ENCODE results near the gene S100A9.

S100A9 gene

DNA sequence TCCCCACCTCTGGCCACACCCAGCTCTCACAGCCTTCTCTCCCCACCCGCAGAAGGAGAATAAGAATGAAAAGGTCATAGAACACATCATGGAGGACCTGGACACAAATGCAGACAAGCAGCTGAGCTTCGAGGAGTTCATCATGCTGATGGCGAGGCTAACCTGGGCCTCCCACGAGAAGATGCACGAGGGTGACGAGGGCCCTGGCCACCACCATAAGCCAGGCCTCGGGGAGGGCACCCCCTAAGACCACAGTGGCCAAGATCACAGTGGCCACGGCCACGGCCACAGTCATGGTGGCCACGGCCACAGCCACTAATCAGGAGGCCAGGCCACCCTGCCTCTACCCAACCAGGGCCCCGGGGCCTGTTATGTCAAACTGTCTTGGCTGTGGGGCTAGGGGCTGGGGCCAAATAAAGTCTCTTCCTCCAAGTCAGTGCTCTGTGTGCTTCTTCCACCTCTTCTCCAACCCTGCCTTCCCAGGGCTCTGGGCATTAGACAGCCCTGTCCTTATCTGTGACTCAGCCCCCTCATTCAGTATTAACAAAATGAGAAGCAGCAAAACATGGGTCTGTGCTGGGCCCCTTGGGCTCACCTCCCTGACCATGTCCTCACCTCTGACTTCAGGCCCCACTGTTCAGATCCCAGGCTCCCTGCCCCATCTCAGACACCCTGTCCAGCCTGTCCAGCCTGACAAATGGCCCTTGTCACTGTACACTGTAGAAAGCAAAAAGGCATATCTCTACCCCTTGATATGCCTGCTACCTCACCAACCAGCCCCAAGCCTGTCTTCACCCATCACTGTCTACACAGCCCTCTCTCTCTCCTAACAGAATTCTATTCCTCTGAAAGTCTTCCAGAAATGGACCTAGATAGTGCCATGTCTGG lies 3.2 kb downstream of the S100A9 start:
- TF ChIP-seq, protein P1, sequence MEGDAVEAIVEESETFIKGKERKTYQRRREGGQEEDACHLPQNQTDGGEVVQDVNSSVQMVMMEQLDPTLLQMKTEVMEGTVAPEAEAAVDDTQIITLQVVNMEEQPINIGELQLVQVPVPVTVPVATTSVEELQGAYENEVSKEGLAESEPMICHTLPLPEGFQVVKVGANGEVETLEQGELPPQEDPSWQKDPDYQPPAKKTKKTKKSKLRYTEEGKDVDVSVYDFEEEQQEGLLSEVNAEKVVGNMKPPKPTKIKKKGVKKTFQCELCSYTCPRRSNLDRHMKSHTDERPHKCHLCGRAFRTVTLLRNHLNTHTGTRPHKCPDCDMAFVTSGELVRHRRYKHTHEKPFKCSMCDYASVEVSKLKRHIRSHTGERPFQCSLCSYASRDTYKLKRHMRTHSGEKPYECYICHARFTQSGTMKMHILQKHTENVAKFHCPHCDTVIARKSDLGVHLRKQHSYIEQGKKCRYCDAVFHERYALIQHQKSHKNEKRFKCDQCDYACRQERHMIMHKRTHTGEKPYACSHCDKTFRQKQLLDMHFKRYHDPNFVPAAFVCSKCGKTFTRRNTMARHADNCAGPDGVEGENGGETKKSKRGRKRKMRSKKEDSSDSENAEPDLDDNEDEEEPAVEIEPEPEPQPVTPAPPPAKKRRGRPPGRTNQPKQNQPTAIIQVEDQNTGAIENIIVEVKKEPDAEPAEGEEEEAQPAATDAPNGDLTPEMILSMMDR (IDR thresholded peaks at IDR 0.05; ENCODE audit: low read depth, low read length, missing control alignments), result no peak
- DNase-seq, result no peak
- H3K27ac ChIP-seq, result no peak overlapping the region
- H3K36me3 ChIP-seq (replicated peaks), result no peaks in the 10 kb centered on the region
- in situ Hi-C loops (cut with HindIII; ENCODE audit: low pct_ligation_motif_present, low sequenced_read_pairs), result loop anchor here (25.0 kb wide), 1 partner anchor 126 kb away; no protein-coding TSS in a partner anchor
- H3K27me3 ChIP-seq (replicated peaks), result peaks cover 3% of the 10 kb centered on the region
- H3K4me3 ChIP-seq (ENCODE audit: low read depth, low read length), result no peak overlapping the region

DNA sequence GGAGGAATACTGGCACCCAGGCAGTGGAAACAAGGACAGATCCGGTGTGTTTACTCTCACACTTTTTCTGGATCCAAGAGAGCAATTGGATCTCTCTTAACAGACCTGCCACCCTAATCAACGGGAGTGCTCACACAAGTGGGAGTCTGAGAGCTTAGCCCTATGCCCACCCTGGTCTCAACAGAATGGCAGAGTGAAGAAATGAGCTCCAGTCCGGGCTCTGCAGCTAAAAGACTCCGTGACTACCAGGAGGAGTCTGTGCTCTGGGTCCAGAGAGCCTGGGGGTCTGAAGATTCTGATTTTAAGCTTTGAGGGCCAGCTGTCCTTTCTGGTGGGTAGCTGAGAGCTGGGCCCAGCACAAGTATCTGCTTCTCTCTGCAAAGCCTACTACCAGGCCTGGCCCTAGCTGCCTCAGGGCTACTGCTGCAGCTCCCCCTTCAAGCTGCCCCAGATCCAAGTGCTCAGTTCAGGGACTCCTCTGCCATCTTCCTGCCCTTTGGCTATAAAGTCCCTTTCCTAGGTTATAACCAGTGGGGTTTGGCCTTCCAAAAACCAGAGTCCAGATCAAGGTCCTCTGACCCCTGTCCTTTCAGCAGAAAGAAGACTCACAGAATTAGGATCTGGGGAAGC lies 3.9 kb downstream of the S100A9 start:
- no peak for DNase-seq
- Histone ChIP-seq H3K36me3 (replicated peaks) (no peaks in the 10 kb centered on the region), H3K27me3 (replicated peaks) (peaks cover 3% of the 10 kb centered on the region), H3K27ac (no peak overlapping the region), H3K4me3 (ENCODE audit: low read depth, low read length) (no peak overlapping the region)
- TF ChIP-seq, protein P1 (IDR thresholded peaks at IDR 0.05; ENCODE audit: low read depth, low read length, missing control alignments), result no peak
- in situ Hi-C loops (cut with HindIII; ENCODE audit: low pct_ligation_motif_present, low sequenced_read_pairs), result loop anchor here (25.0 kb wide), 1 partner anchor 126 kb away; no protein-coding TSS in a partner anchor

DNA sequence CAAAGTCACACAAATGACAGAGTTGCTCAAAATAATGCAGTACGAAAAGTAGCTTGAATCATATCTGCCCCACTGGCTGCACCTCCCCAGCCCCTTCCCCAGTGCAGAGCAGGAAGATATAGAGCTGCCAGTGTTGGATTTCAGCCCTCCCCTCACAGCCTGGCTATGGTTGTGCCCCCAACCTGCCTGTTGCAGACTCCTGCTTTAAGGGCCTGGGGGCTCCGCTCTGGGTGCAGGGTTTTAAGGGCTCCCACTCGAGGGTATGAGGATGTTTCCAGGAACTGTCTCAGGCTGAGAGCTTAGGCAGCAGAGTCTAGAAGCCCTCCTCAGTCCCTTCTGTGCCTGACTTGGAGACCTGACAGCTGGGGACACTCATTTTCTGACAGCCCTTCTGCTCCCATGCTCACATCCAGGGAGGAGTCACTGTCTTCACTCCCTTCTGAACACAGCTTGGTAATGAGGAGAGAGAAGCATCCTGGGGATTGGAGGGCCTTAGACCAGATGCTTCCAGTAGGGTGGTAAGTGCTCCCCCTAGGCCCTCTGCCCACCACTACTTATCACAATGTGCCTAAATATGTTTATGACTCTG lies 4.6 kb downstream of the S100A9 start:
- Histone ChIP-seq H3K27me3 (replicated peaks) (peaks cover under 1% of the 10 kb centered on the region), H3K4me3 (ENCODE audit: low read depth, low read length) (no peak overlapping the region), H3K27ac (no peak overlapping the region), H3K36me3 (replicated peaks) (no peaks in the 10 kb centered on the region)
- TF ChIP-seq, protein P1 (IDR thresholded peaks at IDR 0.05; ENCODE audit: low read depth, low read length, missing control alignments), result no peak
- no peak for DNase-seq
- in situ Hi-C loops (cut with HindIII; ENCODE audit: low pct_ligation_motif_present, low sequenced_read_pairs), result loop anchor here (25.0 kb wide), 1 partner anchor 125 kb away; no protein-coding TSS in a partner anchor

DNA sequence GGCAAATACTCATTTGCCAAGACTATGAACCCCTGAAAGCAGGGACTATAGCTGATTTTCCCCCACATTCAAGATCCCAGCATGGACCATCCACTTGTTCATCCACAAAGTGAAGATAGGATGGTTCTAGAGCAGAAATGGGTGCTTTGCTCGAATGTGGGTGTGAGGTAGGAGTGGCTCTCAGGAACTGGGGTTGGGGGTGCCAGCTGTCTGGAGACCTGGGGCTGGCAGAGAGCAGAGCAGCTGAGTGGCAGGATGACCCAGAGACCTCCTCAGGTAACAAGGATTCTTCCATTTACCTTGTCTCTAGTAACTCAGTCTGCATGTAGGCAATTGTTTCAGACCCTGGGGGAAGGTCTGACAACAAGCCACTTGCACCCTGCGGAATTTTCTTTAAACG lies 6.0 kb downstream of the S100A9 start:
- Histone ChIP-seq H3K36me3 (replicated peaks) (no peaks in the 10 kb centered on the region), H3K27ac (no peak overlapping the region), H3K4me3 (ENCODE audit: low read depth, low read length) (no peak overlapping the region), H3K27me3 (replicated peaks) (no peaks in the 10 kb centered on the region)
- TF ChIP-seq, protein P1 (IDR thresholded peaks at IDR 0.05; ENCODE audit: low read depth, low read length, missing control alignments), result no peak
- in situ Hi-C loops (cut with HindIII; ENCODE audit: low pct_ligation_motif_present, low sequenced_read_pairs), result loop anchor here (25.0 kb wide), 1 partner anchor 124 kb away; no protein-coding TSS in a partner anchor
- no peak for DNase-seq

DNA sequence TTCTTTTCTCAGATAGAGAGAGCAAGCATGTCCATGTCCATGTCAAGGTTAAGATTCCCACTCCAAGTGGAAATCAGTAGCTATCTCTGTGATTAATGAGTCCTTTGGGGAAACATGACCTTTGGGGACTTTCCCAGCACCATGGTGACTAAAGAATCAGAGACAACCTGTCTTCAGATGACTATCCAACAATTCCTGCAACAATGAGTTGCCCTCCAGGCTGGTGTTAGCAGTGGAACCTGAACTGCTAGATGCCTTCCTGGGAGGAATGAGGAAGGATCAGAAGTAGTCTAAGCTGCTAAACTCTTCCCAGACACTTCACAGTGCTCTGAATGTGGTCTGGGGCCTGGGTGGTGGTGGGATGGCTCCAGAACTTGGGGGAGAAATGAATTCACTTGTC lies 6.5 kb downstream of the S100A9 start:
- in situ Hi-C loops (cut with HindIII; ENCODE audit: low pct_ligation_motif_present, low sequenced_read_pairs), result loop anchor here (25.0 kb wide), 1 partner anchor 123 kb away; no protein-coding TSS in a partner anchor
- H3K36me3 ChIP-seq (replicated peaks), result no peaks in the 10 kb centered on the region
- no peaks in the 10 kb centered on the region for H3K27me3 ChIP-seq (replicated peaks)
- H3K4me3 ChIP-seq (ENCODE audit: low read depth, low read length), result no peak overlapping the region
- TF ChIP-seq, protein P1 (IDR thresholded peaks at IDR 0.05; ENCODE audit: low read depth, low read length, missing control alignments), result no peak
- H3K27ac ChIP-seq, result no peak overlapping the region
- no peak for DNase-seq

Measured in brain microvascular endothelial cell (primary cell).